ENCODE measurements around the gene BEST1.
A peak's percentile ranks its signal among the peaks of the same experiment; 100 is the strongest.

BEST1 gene

GRCh38 chr11:61963282-61964057 lies 13.3 kb downstream of the BEST1 start:
- TF ChIP-seq FOXM1 (IDR thresholded peaks at IDR 0.05; ENCODE audit: borderline replicate concordance, low read depth) (no peak), USF1 (IDR thresholded peaks at IDR 0.05) (0 out of 2 replicates have a peak, but pooled peaks have one; percentile 8)

GRCh38 chr11:61964058-61964665 lies 14.0 kb downstream of the BEST1 start:
- TF ChIP-seq EGR1 (IDR thresholded peaks at IDR 0.05), result no peak
- no peak for TF ChIP-seq CEBPB (IDR thresholded peaks at IDR 0.05)
- TF ChIP-seq MAX (IDR thresholded peaks at IDR 0.05), result no peak
- TF ChIP-seq REST (IDR thresholded peaks at IDR 0.05; ENCODE audit: low read depth), result no peak
- no peak for TF ChIP-seq TCF12 (IDR thresholded peaks at IDR 0.05; ENCODE audit: low read depth)
- no peak for TF ChIP-seq CREB1 (IDR thresholded peaks at IDR 0.05; ENCODE audit: low read depth)

GRCh38 chr11:61966734-61967115 lies 16.6 kb downstream of the BEST1 start:
- TF ChIP-seq YY1 (IDR thresholded peaks at IDR 0.05; ENCODE audit: low read depth) (peak; percentile 3; the same call in 1 of the 2 replicates), USF1 (IDR thresholded peaks at IDR 0.05) (no peak)

- no peak for TF ChIP-seq FOXM1 (IDR thresholded peaks at IDR 0.05; ENCODE audit: borderline replicate concordance, low read depth)
- TF ChIP-seq CEBPB (IDR thresholded peaks at IDR 0.05), result no peak
- TF ChIP-seq YY1 (IDR thresholded peaks at IDR 0.05; ENCODE audit: low read depth), result peak; percentile 47; the same call in 1 of the 2 replicates
- TF ChIP-seq REST (IDR thresholded peaks at IDR 0.05; ENCODE audit: low read depth), result no peak
- TF ChIP-seq ZBTB7A (IDR thresholded peaks at IDR 0.05; ENCODE audit: low read depth), result peak; percentile 93; the same call in 1 of the 2 replicates
- TF ChIP-seq TEAD4 (IDR thresholded peaks at IDR 0.05), result no peak
- no peak; the same call in 1 of the 2 replicates for TF ChIP-seq EGR1 (IDR thresholded peaks at IDR 0.05)
- peak; percentile 44; the same call in 1 of the 2 replicates for TF ChIP-seq TAF1 (IDR thresholded peaks at IDR 0.05; ENCODE audit: low read depth)
- no peak for TF ChIP-seq RAD21 (IDR thresholded peaks at IDR 0.05; ENCODE audit: low read depth)
- no peak for TF ChIP-seq USF1 (IDR thresholded peaks at IDR 0.05)
- peak; percentile 4; the same call in 1 of the 2 replicates for TF ChIP-seq NFIC (IDR thresholded peaks at IDR 0.05)
- peak; percentile 53; the same call in 1 of the 2 replicates for TF ChIP-seq TCF12 (IDR thresholded peaks at IDR 0.05; ENCODE audit: low read depth)
- TF ChIP-seq MAX (IDR thresholded peaks at IDR 0.05), result peak; percentile 54; the same call in 1 of the 2 replicates
- no peak for TF ChIP-seq EP300 (IDR thresholded peaks at IDR 0.05; ENCODE audit: borderline replicate concordance)
- peak; percentile 24; the same call in 1 of the 2 replicates for TF ChIP-seq CREB1 (IDR thresholded peaks at IDR 0.05; ENCODE audit: low read depth)
Observed at GRCh38 chr11:61967116-61967923, 17.2 kb downstream of the BEST1 start, which contains the start of gene FTH1. Gene FTH1 (minus strand): TSS chr11:61967634. CDS start chr11:61967425, 209 bp downstream.
